HG03565 (cell line): Measurements from ENCODE around the gene INIP.
"Not testable (repeated sequence)": the region's sequence is repeated elsewhere in the genome, so short reads cannot be mapped to it uniquely, and the experiment has no call there.

ENCODE experiments used
- ATAC-seq: cut with Tn5 transposase; IDR thresholded peaks from one replicate; pipeline ENCODE4 v1.9.1; 2021; ENCODE audit warnings: mild to moderate bottlenecking, moderate library complexity; ENCODE audit not compliant: unreplicated experiment

Gene INIP

DNA sequence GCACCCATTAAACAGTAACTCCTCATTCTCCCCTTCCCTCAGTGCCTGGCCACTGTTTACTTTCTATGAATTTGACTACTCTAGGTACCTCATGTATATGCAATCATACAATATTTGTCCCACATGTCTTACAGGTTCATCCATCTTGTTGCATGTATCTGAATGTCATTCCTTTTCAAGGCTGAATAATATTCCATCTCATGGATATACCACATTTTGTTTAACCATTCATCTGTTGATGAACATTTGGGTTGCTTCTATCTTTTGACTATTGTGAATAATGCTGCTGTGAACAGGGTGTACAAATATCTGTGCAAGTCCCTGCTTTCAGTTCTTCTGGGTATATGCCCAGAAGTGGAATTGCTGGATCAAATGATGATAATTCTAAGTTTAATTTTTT lies 40.9 kb downstream of the INIP start:
- ATAC-seq: no peak

DNA sequence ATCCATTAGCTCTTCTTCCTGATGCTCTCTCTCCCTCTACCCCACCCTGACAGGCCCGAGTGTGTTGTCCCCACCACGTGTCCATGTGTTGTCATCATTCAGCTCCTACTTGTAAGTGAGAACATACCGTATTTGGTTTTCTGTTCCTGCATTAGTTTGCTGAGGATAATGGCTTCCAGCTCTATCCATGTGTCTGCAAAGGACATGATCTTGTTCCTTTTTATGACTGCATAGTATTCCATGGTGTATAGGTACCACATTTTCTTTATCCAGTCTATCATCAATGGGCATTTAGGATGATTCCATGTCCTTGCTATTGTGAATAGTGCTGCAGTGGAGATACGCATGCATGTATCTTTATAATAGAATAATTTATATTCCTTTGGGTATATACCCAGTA lies 44.7 kb downstream of the INIP start:
- ATAC-seq: not testable (repeated sequence)

DNA sequence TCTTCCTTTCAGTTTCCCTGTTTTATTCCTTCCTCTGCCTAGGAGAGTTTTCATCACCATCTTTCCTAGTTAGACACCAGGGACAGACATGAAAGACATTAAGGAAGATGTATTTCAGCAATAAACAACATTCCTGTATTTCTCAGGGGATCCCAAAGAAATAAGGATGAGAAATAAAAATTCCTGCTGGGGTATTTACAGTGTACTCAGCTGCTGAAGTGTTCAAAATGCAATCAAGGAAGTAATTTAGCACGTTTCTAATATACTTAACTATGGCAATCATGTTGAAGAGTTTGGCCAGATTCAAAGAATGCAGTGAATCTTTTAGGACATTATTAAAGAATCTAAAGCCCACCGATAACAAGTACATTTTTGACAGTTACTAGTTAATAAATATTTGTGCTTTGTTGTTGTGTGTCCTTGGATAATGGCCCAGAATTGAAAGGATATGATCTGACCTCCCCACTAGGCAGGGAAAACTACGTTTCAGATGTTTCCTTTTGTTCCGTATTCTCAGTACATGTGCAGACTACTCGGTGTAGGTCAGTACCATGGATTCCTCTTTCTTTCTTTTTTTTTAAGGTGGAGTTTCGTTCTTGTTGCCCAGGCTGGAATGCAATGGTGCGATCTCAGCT lies 46.8 kb downstream of the INIP start:
- no peak for ATAC-seq

DNA sequence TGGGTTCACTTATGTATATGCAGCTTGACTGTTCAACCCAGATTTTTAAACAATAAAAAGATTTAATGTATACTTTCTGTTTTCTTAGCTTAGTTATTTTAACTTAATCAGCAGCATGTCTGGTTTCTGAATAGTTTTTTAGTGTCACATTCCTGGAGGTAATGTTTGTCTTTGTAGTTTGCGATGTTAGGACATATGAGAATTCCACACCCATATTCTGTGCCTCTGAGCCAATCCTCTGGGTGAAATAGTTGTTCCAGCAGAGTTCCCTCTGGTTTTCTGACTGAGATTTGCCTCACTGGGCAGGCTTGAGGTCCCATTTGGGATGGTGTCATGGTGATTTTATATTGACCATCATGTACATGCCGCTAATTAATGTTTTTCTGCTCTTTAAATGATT lies 48.6 kb downstream of the INIP start:
- ATAC-seq: no peak

DNA sequence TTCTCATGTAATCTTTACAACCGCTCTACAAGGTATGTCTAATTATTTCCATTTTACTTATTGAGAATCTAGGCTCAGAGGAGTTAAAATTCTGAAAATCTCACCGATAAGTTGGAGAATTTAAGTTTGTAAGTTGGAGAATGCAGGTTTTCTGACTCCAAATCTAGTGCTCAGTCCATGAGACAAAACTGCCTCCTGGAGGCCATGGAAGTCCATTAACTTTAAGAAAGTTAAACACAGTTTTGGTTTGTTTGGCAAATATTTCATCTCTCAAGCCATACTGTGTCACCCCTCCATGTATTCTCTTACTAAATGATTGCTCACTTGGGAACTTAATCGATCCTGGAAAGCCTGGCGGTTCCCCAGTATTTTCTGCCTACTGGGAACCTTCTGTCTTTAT lies 52.6 kb downstream of the INIP start:
- no peak for ATAC-seq

DNA sequence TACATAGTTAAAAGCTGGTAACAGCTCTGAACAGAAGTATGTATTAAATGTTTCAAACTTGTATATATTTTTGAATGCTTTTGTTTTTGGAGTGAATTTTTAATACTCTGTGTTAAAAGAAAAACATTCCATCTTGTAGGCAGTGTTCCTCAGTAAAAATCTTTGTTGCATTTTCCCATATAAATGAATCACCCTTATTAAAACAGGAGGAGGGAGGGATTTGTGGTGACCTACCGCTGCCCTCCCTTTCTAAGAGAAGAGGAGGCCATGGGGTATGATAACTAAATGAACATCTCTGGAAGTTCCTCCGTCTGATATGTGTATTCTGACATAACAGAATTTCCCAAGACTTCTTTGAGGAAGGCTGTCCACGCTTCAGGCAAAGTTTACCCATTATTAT lies 53.4 kb downstream of the INIP start:
- no peak for ATAC-seq

DNA sequence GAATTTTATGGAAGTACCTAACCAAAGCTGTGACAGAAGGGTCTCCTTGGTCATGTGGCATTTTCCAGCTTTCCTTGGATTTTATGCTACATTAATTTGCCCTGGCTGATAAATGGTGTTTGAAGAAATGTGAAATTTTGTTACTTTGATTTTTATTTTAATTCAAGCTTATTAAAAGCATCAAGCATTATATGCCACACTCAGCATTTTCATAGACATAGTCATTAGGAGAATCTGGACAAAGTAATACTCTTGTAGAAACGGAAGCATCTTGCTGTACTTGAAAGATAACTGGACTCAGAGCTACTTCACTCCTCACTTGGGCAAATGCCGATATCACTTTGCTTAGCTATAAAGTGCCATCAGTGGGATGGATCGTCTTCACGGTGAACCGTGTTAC lies 54.2 kb downstream of the INIP start:
- no peak for ATAC-seq

DNA sequence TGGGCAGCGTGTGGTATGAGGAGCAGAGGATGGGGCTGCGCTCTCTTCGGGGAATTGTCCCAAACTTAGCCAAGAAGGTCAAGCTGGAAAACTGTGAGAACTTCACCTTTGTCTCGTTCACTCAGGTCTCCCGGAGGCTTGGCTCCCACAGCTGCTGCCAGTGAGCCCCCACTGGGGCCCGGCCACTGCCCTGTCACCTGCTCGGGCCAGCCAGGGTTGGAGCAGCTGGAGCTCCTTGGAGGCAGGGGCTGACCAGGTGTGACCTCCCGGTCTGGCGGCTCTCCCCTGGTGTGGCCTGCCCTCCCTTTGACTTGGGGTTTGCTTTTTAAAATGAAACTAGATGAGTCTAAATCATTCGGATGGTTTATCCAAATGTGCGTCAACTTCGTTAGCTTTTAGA lies 58.0 kb downstream of the INIP start:
- no peak for ATAC-seq

DNA sequence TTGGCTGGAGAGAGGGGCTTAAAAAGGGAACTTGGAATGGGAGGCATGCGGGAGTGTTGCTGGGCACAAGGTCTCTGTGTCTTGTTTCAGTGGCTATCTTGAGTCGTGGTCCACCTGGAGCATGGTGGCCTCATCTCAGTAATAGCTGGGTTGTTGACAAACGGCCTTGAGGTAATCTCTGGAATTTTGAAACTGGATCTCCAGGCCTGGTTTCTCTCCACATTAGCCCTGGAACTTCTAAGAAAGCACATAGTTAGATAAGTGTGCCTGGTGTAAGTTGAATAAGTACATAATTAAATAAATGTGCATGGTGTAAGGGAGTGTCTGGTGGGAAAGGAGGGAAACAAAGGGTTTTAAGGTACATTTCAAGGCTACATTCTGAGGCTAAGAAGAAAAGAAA lies 62.2 kb downstream of the INIP start:
- ATAC-seq: no peak

DNA sequence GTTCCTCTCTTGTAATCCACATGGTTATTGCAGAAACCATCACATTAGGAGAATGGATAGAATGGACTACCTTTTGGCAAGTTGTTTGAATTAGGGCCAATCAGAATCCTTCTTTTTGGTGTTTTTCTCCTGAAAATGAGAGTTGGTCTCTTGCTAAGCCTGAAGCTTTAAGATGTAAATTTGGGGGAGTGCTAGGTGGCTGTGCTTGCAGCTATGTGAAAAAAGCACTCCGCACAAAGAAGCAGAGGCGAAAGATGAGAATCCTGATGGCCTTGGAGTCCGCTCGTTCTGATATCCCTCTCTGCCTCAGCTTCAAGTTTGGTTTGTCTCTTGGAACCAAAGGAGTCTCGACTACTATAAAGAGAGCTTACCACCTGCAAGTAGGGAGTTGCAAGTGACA lies 63.6 kb downstream of the INIP start:
- ATAC-seq: no peak

DNA sequence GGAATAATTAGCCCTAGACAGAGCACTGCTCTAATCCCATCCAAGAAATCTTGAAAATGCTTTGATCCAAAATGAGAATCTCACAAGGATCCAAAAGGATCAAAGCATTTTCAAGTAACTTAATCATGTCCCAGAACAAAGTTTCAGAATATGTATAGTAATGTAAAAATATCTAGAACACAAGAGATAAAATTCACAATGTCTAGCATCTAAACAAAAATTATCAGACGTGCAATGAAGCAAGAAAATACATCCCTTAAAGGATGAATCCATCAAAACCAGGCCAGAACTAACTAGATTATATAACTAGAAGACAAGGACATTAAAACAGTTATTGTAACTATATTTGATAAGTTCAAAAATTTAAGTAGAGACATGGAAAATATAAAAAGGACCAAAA lies 69.3 kb downstream of the INIP start:
- ATAC-seq: no peak

DNA sequence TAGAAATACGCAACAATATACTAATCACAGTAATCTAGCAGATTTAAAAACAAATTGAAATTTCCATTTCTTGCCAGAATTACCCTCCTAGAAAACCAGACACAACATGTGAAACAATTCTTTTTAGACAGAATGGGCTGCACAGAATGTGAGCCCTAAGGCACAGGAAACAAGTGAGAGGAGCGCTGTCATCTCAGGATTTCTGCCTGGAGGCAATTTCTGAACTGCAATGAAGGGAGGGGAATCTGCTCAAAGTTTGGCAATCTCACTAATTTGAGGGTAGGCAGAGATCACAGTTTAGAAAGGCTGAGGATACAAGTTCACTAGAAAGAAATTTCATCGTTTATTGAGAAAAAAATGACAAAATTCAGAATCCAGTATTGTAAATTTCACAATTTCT lies 70.3 kb downstream of the INIP start:
- ATAC-seq: no peak

DNA sequence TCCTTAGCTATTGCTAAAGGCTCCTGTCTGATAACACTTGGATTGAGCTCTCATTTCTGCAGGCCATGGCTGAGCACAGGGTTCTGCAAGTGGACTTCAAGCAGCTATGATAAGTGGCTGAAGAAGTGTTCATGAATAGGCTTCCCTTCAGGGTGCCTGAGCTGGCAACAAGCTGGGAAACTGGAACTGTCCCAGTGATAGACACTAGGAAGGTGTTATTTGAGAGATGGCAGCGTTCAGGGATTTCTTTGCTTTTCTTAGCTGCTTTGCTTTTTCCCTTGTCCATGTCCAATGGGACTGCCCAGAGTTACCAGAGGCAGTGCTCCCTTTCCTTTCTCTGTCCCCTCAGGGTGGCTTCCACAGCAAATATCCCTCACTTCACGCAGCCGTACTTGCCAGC lies 75.8 kb downstream of the INIP start:
- ATAC-seq: no peak

DNA sequence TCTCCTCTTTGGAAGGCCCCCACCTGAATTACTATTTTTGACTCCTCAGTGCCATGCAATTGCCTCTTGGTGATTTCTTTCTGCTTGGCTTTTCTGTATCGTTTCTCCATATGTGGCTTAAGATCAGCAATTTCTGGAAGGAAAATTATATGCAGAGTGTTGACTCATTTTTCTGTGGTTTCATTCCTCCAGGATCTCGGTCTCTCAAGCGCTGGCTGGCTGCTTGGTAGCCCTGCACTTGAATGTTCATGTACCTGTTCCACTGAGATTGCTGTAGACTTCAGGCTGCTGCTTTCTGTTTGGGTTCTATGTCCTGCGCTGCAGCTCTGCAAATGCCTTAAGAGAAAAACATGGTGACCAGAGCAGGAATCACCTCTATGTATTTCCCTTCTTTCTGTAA lies 77.6 kb downstream of the INIP start:
- ATAC-seq: no peak
